ENCODE measurements around the gene TCEANC. TPM values are rescaled to one million over a fixed set of nuclear protein-coding genes. Genes with fewer than 3 reads are reported as not detected.
A peak's percentile ranks its signal among the peaks of the same experiment; 100 is the strongest.

The TCEANC gene
- polyA plus RNA-seq, 2 of the 4 experiments (the other 2 are of a cell fraction) = 0.81 to 2.7 TPM

GRCh38 chrX:13658602-13659001 lies 5.7 kb downstream of the TCEANC start:
- Histone ChIP-seq H3K27ac (peak overlapping the region; percentile 62 to 68; a peak in 5 of 6 replicates), H3K4me2 (peak overlapping the region; percentile 84), H3K4me3 (no peak overlapping the region), H3K9me3 (no peaks in the 10 kb centered on the region), H3K4me1 (peaks cover 13% of the 10 kb centered on the region; the same call in 2 of the 3 replicates)
- POLR2A ChIA-PET = interaction anchor here (1.0 to 1.2 kb wide), 2 partner anchors 11 to 27 kb away, joined by 4 read pairs; no protein-coding TSS in a partner anchor
- CTCF ChIA-PET = interaction anchor here (0.7 to 1.6 kb wide), 7 partner anchors 11 to 377 kb away, joined by 3 to 10 read pairs (median 3); partner anchors contain the start of gene GEMIN8
- WGBS (ENCODE audit: missing lambda C conversion rate) = 2% methylated on average over 2 of the region's 2 CpGs
- ATAC-seq = peak; percentile 78 to 80; a peak in 4 of 6 replicates
- no peak for TF ChIP-seq FOSL2 (IDR thresholded peaks at IDR 0.05)
- no peak for TF ChIP-seq FOSL2 (CRISPR knock-in tag; IDR thresholded peaks at IDR 0.05)
- TF ChIP-seq ESRRA (IDR thresholded peaks at IDR 0.05; ENCODE audit: borderline replicate concordance, low read length) = no peak
- no peak for TF ChIP-seq NR3C1 (IDR thresholded peaks at IDR 0.05)
- TF ChIP-seq CTCF (IDR thresholded peaks at IDR 0.05) = peak; percentile 83
- TF ChIP-seq RAD21 (conservative IDR thresholded peaks at IDR 0.05 in 1 of 2, IDR thresholded peaks at IDR 0.05 in 1 of 2) = peak; percentile 78 to 81
- no peak for TF ChIP-seq RNF2 (IDR thresholded peaks at IDR 0.05; ENCODE audit: borderline replicate concordance, low read depth)
- TF ChIP-seq ZNF302 (CRISPR knock-in tag; IDR thresholded peaks at IDR 0.05) = no peak
- no peak for TF ChIP-seq CEBPB (IDR thresholded peaks at IDR 0.05)
- no peak for TF ChIP-seq REST (IDR thresholded peaks at IDR 0.05)
- TF ChIP-seq GATA3 (IDR thresholded peaks at IDR 0.05; ENCODE audit: borderline replicate concordance) = no peak
- no peak for TF ChIP-seq ZFP36 (IDR thresholded peaks at IDR 0.05; ENCODE audit: borderline replicate concordance, partially characterized antibody)
- no peak for TF ChIP-seq HES2 (IDR thresholded peaks at IDR 0.05)
- TF ChIP-seq KDM1A (IDR thresholded peaks at IDR 0.05; ENCODE audit: low read depth) = no peak
- TF ChIP-seq ELK1 (IDR thresholded peaks at IDR 0.05; ENCODE audit: low read depth, low read length) = no peak
- no peak for TF ChIP-seq NPAS2 (CRISPR knock-in tag; IDR thresholded peaks at IDR 0.05; ENCODE audit: borderline replicate concordance)
- TF ChIP-seq FOXS1 (CRISPR knock-in tag; IDR thresholded peaks at IDR 0.05) = no peak
- no peak for TF ChIP-seq TFCP2L1 (CRISPR knock-in tag; IDR thresholded peaks at IDR 0.05)
- no peak for TF ChIP-seq HOXB5 (CRISPR knock-in tag; IDR thresholded peaks at IDR 0.05)
- no peak for TF ChIP-seq MAX (IDR thresholded peaks at IDR 0.05)
- TF ChIP-seq MYC (IDR thresholded peaks at IDR 0.05; ENCODE audit: borderline replicate concordance, low read length) = no peak
- TF ChIP-seq SMC3 (IDR thresholded peaks at IDR 0.05) = peak; percentile 85
- peak; percentile 25 to 58 for DNase-seq (ENCODE audit: low read depth in 1 of 2, low spot score in 1 of 2)
- FAIRE-seq = peak; percentile 7

Measured in A549 (cell line).